GM23338 (cell line): ENCODE measurements around the gene RAB11FIP4. TPM values are rescaled to one million over a fixed set of nuclear protein-coding genes. Genes with fewer than 3 reads are reported as not detected.

Experiments
- ATAC-seq: fragments of 200-7000 bp; cut with Tn5 transposase; 3 replicates; pipeline ENCODE4 v1.9.1; 2020
- DNase-seq: peaks from one replicate; pipeline ENCODE4 v3.0.0-alpha.2; 2015; ENCODE audit warnings: low spot score
- H2AFZ ChIP-seq: fragments of 200-600 bp; sonication (generic); 2 replicates; pipeline ENCODE4 v1.8.0; 2016; ENCODE audit warnings: antibody characterized with exemption, mild to moderate bottlenecking, moderate library complexity
- H3F3A ChIP-seq: fragments of 200-600 bp; sonication (generic); replicated peaks from 2 replicates; pipeline ENCODE4 v1.8.0; 2017; ENCODE audit warnings: antibody characterized with exemption, mixed run types, low read depth
- H3K27ac ChIP-seq: fragments of 200-600 bp; sonication (generic); 2 replicates; pipeline ENCODE4 v1.6.1; 2016; ENCODE audit warnings: low read depth
- H3K27me3 ChIP-seq: fragments of 200-600 bp; sonication (generic); 2 replicates; pipeline ENCODE4 v1.8.0; 2016; ENCODE audit warnings: mild to moderate bottlenecking, mixed run types, moderate library complexity; ENCODE audit not compliant: insufficient read depth
- H3K36me3 ChIP-seq: fragments of 200-600 bp; sonication (generic); 2 replicates; pipeline ENCODE4 v1.8.0; 2016; ENCODE audit warnings: mild to moderate bottlenecking; ENCODE audit not compliant: insufficient read depth
- H3K4me1 ChIP-seq: fragments of 200-600 bp; sonication (generic); 2 replicates; pipeline ENCODE4 v1.8.0; 2016; ENCODE audit warnings: mild to moderate bottlenecking, moderate library complexity; ENCODE audit not compliant: insufficient read depth
- H3K4me2 ChIP-seq: fragments of 200-600 bp; sonication (generic); 2 replicates; pipeline ENCODE4 v1.7.1; 2017; ENCODE audit warnings: mixed run types
- H3K4me3 ChIP-seq: fragments of 200-600 bp; sonication (generic); 2 replicates; pipeline ENCODE4 v1.6.1; 2016; ENCODE audit warnings: mixed run types
- H3K79me2 ChIP-seq: fragments of 200-600 bp; sonication (generic); replicated peaks from 2 replicates; pipeline ENCODE4 v1.8.0; 2017; ENCODE audit warnings: mild to moderate bottlenecking; ENCODE audit not compliant: insufficient read depth
- H3K9me2 ChIP-seq: fragments of 200-600 bp; sonication (generic); 2 replicates; pipeline ENCODE4 v1.8.0; 2017; ENCODE audit not compliant: insufficient read depth
- H4K20me1 ChIP-seq: fragments of 200-600 bp; sonication (generic); replicated peaks from 2 replicates; pipeline ENCODE4 v1.8.0; 2017; ENCODE audit warnings: mild to moderate bottlenecking; ENCODE audit not compliant: insufficient read depth
- H3K27ac Mint-ChIP-seq: 2 replicates; pipeline ENCODE4 v1.8.0; 2020; ENCODE audit warnings: inconsistent platforms, mild to moderate bottlenecking, moderate library complexity, mixed read lengths
- H3K27me3 Mint-ChIP-seq: 3 replicates; pipeline ENCODE4 v1.8.0; 2022; ENCODE audit warnings: low read depth, mild to moderate bottlenecking, moderate library complexity, mixed read lengths, inconsistent platforms; ENCODE audit not compliant: insufficient read depth, poor library complexity
- H3K36me3 Mint-ChIP-seq: 3 replicates; pipeline ENCODE4 v1.8.0; 2021; ENCODE audit warnings: low read depth, mild to moderate bottlenecking, inconsistent platforms, moderate library complexity, mixed read lengths
- H3K4me1 Mint-ChIP-seq: 3 replicates; pipeline ENCODE4 v1.8.0; 2020; ENCODE audit warnings: mild to moderate bottlenecking, inconsistent platforms, mixed read lengths
- H3K4me3 Mint-ChIP-seq: 3 replicates; pipeline ENCODE4 v1.8.0; 2021; ENCODE audit warnings: moderate library complexity, mild to moderate bottlenecking, inconsistent platforms, mixed read lengths
- H3K9me3 Mint-ChIP-seq: 3 replicates; pipeline ENCODE4 v1.8.0; 2020; ENCODE audit warnings: moderate library complexity, mild to moderate bottlenecking, inconsistent platforms, mixed read lengths
- CREB1 ChIP-seq: fragments of 250-450 bp; sonication (Bioruptor Pico); IDR thresholded peaks from 2 replicates; pipeline ENCODE4 v1.5.0; 2020; ENCODE audit warnings: low read depth, mild to moderate bottlenecking, moderate library complexity
- CTCF ChIP-seq, 2 experiments: fragments of 200-600 bp in 1 of 2; sonication (generic) in 1 of 2; conservative IDR thresholded peaks; 2 replicates each; pipeline versions ENCODE4 v1.5.1 to v1.6.1; 2016 to 2017; ENCODE audit warnings: antibody characterized with exemption in 2 of 2, low read depth in 2 of 2, mild to moderate bottlenecking in 2 of 2, moderate library complexity in 1 of 2
- ETS1 ChIP-seq: IDR thresholded peaks from 2 replicates; pipeline ENCODE4 v1.6.1; 2016; ENCODE audit warnings: antibody characterized with exemption
- EZH2 ChIP-seq: fragments of 200-600 bp; sonication (generic); IDR thresholded peaks from one replicate; pipeline ENCODE4 v1.8.0; 2017; ENCODE audit warnings: antibody characterized with exemption, mild to moderate bottlenecking, low read depth; ENCODE audit not compliant: unreplicated experiment
- EZH2phosphoT487 ChIP-seq: fragments of 200-600 bp; sonication (generic); IDR thresholded peaks from one replicate; pipeline ENCODE4 v1.8.1; 2018; ENCODE audit warnings: antibody characterized with exemption; ENCODE audit not compliant: unreplicated experiment
- JUNB ChIP-seq: IDR thresholded peaks from one replicate; pipeline ENCODE4 v1.6.1; 2016; ENCODE audit warnings: antibody characterized with exemption; ENCODE audit not compliant: unreplicated experiment
- NANOG ChIP-seq: IDR thresholded peaks from 2 replicates; pipeline ENCODE4 v1.6.1; 2016; ENCODE audit warnings: antibody characterized with exemption, borderline replicate concordance
- POLR2AphosphoS5 ChIP-seq: IDR thresholded peaks from 2 replicates; pipeline ENCODE4 v1.6.1; 2016; ENCODE audit warnings: antibody characterized with exemption, low read depth
- STAT1 ChIP-seq: IDR thresholded peaks from one replicate; pipeline ENCODE4 v1.6.1; 2016; ENCODE audit warnings: antibody characterized with exemption; ENCODE audit not compliant: unreplicated experiment
- ZNF114 ChIP-seq: fragments of 250-450 bp; sonication (Bioruptor Pico); IDR thresholded peaks from 2 replicates; pipeline ENCODE4 v1.5.0; 2020; ENCODE audit warnings: mild to moderate bottlenecking, moderate library complexity
- ZNF331 ChIP-seq: fragments of 250-450 bp; sonication (Bioruptor Pico); IDR thresholded peaks from 2 replicates; pipeline ENCODE4 v1.5.0; 2020; ENCODE audit warnings: low read depth, mild to moderate bottlenecking, moderate library complexity
- ZNF462 ChIP-seq: fragments of 250-450 bp; sonication (Bioruptor Pico); IDR thresholded peaks from 2 replicates; pipeline ENCODE4 v1.5.0; 2020; ENCODE audit warnings: mild to moderate bottlenecking, moderate library complexity
- polyA plus RNA-seq: library from polyadenylated mRNA; unstranded; fragments of >200 nt; fragmentation: Nextera tagmentation; extraction: Ambion mirVana; gene quantifications from 2 replicates; pipeline ENCODE4 v1.2.1, GENCODE V29; 2016
- total RNA-seq: library from RNA; depleted of rRNA; stranded (reverse); fragments of >200 nt; shearing (Covaris generic); gene quantifications from 2 replicates; pipeline ENCODE4 v1.2.3, GENCODE V29; 2014
- TF ChIP-seq, protein P1 (sequence below): IDR thresholded peaks from one replicate; pipeline ENCODE4 v1.6.1; 2018; ENCODE audit warnings: antibody characterized with exemption; ENCODE audit not compliant: unreplicated experiment

The RAB11FIP4 gene
- total and polyA plus RNA-seq, 2 experiments from 2014 or later, result 26.0 to 65.6 TPM

GRCh38 chr17:31510308-31511194 is 119.1 kb downstream of the RAB11FIP4 start:
- H3K27ac Mint-ChIP-seq, result no peak overlapping the region
- H3K27me3 Mint-ChIP-seq, result peaks cover 1% of the 10 kb centered on the region
- H3K9me2 ChIP-seq, result no peaks in the 10 kb centered on the region
- peaks cover 3% of the 10 kb centered on the region; the same call in 1 of the 2 replicates for H4K20me1 ChIP-seq
- H3K36me3 ChIP-seq, result no peaks in the 10 kb centered on the region
- H3F3A ChIP-seq, result no peaks in the 10 kb centered on the region
- H3K4me3 Mint-ChIP-seq, result no peak overlapping the region
- H2AFZ ChIP-seq, result no peak overlapping the region
- H3K4me1 ChIP-seq, result peaks cover 8% of the 10 kb centered on the region; the same call in 1 of the 2 replicates
- peaks cover 12% of the 10 kb centered on the region for H3K4me1 Mint-ChIP-seq
- no peaks in the 10 kb centered on the region for H3K9me3 Mint-ChIP-seq
- no peaks in the 10 kb centered on the region for H3K36me3 Mint-ChIP-seq
- DNase-seq (no peak), ATAC-seq (no peak)
- TF ChIP-seq ZNF331 (CRISPR knock-in tag) (no peak), NANOG (no peak), ETS1 (no peak), CREB1 (no peak), ZNF462 (CRISPR knock-in tag) (no peak), STAT1 (no peak), JUNB (no peak), EZH2phosphoT487 (no peak), EZH2 (no peak), POLR2AphosphoS5 (no peak), CTCF (conservative IDR thresholded peaks at IDR 0.05; ENCODE audit: low read depth in 2 of 2) (no peak), ZNF114 (CRISPR knock-in tag) (no peak)
- TF ChIP-seq, protein P1, sequence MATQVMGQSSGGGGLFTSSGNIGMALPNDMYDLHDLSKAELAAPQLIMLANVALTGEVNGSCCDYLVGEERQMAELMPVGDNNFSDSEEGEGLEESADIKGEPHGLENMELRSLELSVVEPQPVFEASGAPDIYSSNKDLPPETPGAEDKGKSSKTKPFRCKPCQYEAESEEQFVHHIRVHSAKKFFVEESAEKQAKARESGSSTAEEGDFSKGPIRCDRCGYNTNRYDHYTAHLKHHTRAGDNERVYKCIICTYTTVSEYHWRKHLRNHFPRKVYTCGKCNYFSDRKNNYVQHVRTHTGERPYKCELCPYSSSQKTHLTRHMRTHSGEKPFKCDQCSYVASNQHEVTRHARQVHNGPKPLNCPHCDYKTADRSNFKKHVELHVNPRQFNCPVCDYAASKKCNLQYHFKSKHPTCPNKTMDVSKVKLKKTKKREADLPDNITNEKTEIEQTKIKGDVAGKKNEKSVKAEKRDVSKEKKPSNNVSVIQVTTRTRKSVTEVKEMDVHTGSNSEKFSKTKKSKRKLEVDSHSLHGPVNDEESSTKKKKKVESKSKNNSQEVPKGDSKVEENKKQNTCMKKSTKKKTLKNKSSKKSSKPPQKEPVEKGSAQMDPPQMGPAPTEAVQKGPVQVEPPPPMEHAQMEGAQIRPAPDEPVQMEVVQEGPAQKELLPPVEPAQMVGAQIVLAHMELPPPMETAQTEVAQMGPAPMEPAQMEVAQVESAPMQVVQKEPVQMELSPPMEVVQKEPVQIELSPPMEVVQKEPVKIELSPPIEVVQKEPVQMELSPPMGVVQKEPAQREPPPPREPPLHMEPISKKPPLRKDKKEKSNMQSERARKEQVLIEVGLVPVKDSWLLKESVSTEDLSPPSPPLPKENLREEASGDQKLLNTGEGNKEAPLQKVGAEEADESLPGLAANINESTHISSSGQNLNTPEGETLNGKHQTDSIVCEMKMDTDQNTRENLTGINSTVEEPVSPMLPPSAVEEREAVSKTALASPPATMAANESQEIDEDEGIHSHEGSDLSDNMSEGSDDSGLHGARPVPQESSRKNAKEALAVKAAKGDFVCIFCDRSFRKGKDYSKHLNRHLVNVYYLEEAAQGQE, result no peak
- peaks cover 47% of the 10 kb centered on the region for H3K79me2 ChIP-seq
- H3K27ac ChIP-seq, result no peak overlapping the region
- H3K27me3 ChIP-seq, result no peaks in the 10 kb centered on the region
- H3K4me2 ChIP-seq, result no peak overlapping the region
- no peak overlapping the region for H3K4me3 ChIP-seq
